Measurements from ENCODE around the gene PARG.
"Not testable (repeated sequence)": the region's sequence is repeated elsewhere in the genome, so short reads cannot be mapped to it uniquely, and the experiment has no call there.

The PARG gene

DNA sequence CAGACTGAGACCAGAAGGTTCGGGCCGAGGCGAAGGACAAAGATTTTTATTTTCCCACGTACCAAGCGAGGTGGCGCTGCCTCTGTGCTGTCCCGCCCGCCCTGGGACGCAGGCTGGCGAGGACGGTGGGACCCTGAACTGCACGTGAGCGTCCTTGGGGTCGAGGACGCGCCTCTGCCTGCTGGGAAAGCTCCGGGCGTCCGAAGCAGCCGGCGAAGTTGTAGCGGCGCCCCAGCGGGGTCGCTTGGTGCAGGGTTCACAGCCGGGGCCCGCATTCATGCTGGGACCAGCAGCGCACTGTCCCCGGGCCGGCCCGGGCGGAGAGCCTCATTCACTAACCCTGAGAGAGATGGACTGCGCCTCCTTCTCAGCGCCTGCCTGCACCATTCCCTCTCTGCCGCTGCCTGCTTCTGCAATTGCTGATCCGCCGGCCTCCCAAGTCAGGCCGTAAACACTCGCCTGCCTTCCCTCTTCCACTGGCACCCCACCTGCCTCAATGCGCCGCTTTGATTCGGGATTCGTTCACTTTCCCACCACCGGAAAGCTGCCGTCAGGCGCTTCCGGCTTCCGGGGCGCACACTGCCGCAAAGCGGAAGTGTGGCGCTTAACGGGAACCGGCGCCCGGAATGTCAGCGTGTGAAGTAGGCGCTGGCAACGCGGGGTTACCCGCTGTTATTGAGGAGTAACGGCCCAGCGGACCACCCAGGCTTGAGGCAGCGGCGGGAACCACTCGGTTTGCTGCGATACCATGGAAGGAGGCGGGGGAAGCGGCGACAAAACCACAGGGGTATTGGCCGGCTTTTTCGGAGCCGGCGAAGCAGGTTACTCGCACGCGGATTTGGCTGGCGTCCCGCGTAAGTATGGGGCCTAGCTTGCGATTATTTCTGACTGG lies at the start of gene PARG, which contains the start of gene TIMM23B:
PARG (minus strand) TSS at position 581 of the 892 bp plus-strand sequence; CDS start at position 279, 302 bp downstream.
TIMM23B (plus strand) TSS at position 607 of the 892 bp plus-strand sequence; CDS start at position 749, 142 bp downstream.
- DNase-seq (ENCODE audit: low read depth): peak; percentile 53
- H3K4me3 ChIP-seq (ENCODE audit: low read depth, low read length): peak within 1 kb of the TSS; percentile 90
- TF ChIP-seq, protein P1, sequence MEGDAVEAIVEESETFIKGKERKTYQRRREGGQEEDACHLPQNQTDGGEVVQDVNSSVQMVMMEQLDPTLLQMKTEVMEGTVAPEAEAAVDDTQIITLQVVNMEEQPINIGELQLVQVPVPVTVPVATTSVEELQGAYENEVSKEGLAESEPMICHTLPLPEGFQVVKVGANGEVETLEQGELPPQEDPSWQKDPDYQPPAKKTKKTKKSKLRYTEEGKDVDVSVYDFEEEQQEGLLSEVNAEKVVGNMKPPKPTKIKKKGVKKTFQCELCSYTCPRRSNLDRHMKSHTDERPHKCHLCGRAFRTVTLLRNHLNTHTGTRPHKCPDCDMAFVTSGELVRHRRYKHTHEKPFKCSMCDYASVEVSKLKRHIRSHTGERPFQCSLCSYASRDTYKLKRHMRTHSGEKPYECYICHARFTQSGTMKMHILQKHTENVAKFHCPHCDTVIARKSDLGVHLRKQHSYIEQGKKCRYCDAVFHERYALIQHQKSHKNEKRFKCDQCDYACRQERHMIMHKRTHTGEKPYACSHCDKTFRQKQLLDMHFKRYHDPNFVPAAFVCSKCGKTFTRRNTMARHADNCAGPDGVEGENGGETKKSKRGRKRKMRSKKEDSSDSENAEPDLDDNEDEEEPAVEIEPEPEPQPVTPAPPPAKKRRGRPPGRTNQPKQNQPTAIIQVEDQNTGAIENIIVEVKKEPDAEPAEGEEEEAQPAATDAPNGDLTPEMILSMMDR (IDR thresholded peaks at IDR 0.05; ENCODE audit: control insufficient read depth, extremely low read depth, insufficient read depth): 0 out of 2 replicates have a peak, but pooled peaks have one; percentile 5

DNA sequence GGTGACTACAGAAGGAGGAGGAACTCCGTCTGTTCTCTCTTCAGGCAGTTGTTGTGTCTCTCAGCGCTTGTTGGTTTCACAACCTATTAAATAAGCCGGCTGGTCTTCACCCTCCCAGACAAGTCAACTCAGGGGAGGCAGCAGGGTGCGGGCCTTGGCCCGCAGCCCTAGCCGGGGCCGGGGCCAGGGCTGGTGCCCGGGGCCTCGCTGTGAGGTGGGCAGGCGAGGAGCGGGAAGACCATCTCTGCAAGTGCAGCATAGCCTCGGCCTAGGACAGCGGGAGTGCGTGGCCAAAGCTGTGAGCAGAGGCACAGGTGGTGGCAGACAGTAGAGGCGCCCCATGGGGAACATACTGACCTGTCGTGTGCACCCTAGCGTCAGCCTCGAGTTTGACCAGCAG lies 46.5 kb upstream of the PARG start, which contains the start of gene AGAP6:
AGAP6 (plus strand) TSS at position 31 of the 400 bp plus-strand sequence; CDS start at position 341, 310 bp downstream.
- H3K4me3 ChIP-seq (ENCODE audit: low read depth, low read length); DNase-seq (ENCODE audit: low read depth): not testable (repeated sequence)

DNA sequence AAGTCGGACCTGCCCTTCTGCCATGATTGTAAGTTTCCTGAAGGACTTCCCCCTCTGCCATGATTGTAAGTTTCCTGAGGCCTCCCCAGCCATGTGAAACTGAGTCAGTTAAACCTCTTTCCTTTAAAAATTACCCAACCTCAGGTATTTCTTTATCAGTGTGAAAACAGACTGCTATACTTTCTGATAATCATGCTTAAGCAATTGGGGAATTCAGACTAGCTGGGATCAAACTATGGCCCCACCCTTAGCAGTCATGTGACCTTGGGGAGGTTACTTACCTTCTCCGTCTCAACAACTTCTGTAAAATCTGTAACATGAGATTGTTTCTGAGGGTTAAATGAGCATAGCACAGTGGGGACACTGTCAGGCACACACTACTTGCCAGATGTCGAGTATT lies 45.4 kb upstream of the PARG start:
- not testable (repeated sequence) for DNase-seq (ENCODE audit: low read depth); H3K4me3 ChIP-seq (ENCODE audit: low read depth, low read length)

DNA sequence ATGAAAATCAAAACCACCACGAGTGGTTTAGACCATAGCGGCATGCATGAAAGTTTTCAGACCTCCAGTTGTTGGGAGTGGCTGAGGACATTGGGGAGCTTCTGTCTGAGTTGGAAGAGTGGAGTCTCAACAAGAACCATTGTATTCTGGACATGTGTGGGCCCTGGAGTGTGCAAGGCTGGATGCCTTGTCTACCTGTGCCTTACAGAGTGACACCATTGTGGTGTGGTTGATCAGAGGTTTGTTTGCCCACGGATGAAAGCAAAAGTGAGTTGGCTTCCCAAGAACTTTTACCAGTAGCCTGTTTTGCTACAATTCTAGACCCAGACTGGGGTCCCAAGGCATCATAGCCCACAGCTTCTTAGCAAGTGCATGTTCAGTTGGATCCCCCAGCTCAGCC lies 35.9 kb upstream of the PARG start:
- not testable (repeated sequence) for H3K4me3 ChIP-seq (ENCODE audit: low read depth, low read length); DNase-seq (ENCODE audit: low read depth)

DNA sequence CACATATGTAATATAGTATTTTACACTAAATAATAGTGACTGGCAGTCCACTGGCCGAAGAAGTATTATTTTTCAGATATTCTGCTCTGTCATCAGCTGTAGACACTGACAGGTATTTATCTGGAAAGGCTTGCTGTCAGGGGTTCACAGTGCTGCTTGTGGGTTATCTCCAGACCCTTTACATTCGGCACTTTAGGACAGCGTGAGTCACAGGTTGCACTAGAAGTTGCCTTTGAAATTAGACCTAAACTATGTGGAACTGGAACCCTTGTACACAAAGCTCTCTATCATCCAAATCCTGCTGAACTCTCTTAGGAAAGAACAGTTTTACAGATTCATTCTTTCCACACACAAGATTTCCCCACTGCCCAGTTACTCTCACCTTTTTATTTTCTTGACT lies 30.3 kb upstream of the PARG start:
- DNase-seq (ENCODE audit: low read depth); H3K4me3 ChIP-seq (ENCODE audit: low read depth, low read length): not testable (repeated sequence)

DNA sequence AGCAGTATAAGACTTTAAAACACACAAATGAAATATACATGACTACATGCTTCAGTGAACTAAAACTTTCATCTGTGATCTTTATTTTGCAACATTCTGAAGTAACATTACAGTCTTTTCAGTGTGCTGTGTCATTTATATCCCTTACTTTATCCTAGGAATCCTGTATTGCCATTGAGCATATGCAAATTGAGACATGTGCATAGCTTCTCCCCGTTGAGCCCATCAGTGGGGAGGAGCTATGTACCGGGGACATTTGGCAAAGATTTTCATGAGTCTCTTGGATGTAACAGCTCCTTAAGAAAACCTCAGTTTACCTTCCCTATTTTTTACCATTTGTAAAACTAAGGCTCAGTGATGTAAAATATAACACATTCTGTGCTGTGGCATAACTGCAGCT lies 29.6 kb upstream of the PARG start:
- H3K4me3 ChIP-seq (ENCODE audit: low read depth, low read length); DNase-seq (ENCODE audit: low read depth): not testable (repeated sequence)

DNA sequence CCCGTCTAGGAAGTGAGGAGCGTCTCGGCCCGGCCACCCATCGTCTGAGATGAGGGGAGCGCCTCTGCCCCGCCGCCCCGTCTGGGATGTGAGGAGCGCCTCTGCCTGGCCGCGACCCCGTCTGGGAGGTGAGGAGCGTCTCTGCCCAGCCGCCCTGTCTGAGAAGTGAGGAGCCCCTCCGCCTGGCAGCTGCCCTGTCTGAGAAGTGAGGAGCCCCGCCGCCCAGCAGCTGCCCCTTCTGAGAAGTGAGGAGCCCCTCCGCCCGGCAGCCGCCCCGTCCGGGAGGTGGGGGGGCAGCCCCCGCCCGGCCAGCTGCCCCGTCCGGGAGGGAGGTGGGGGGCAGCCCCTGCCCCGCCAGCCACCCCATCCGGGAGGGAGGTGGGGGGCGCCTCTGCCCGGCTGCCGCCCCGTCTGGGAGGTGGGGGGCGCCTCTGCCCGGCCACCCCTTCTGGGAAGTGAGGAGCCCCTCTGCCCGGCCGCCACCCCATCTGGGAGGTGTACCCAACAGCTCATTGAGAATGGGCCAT lies 28.6 kb upstream of the PARG start:
- not testable (repeated sequence) for DNase-seq (ENCODE audit: low read depth); H3K4me3 ChIP-seq (ENCODE audit: low read depth, low read length)

DNA sequence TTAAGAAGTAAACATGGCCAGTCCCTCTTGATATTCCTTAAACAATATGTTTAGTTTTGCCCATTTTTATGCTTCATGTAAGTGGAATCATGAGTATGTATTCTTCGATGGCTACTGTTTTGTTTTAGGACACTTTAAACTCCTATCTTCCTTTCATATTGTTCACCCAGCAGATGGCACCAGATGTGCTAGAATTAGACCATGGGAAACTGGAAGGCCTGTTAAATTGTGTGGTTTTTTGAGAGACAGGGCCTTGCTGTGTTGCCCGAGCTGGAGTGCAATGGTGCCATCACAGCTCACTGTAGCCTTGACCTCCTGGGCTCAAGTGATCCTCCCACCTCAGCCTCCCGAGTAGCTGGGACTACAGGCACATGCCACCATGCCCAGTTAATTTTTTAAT lies 11.3 kb upstream of the PARG start:
- not testable (repeated sequence) for DNase-seq (ENCODE audit: low read depth); H3K4me3 ChIP-seq (ENCODE audit: low read depth, low read length)
- TF ChIP-seq, protein P1 (IDR thresholded peaks at IDR 0.05; ENCODE audit: control insufficient read depth, extremely low read depth, insufficient read depth): peak; percentile 43

DNA sequence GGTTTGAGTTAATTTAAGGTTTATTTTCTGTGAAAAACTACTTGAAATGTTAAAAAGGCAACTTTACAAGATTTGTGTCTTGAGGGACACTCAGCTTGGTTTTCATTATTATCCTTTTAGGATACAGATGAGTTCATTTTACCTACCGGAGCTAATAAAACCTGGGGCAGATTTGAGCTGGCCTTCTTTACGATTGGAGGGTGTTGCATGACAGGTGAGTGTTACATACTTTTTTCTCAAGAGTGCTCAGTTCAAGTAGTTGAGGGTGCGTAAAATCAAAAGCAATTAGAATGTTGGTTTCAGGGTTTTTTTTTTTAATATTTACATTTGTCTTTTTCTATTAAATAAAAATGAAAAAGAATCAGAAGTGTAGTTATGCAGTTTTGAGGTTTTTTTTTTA lies 10.2 kb upstream of the PARG start:
- DNase-seq (ENCODE audit: low read depth); H3K4me3 ChIP-seq (ENCODE audit: low read depth, low read length): not testable (repeated sequence)

DNA sequence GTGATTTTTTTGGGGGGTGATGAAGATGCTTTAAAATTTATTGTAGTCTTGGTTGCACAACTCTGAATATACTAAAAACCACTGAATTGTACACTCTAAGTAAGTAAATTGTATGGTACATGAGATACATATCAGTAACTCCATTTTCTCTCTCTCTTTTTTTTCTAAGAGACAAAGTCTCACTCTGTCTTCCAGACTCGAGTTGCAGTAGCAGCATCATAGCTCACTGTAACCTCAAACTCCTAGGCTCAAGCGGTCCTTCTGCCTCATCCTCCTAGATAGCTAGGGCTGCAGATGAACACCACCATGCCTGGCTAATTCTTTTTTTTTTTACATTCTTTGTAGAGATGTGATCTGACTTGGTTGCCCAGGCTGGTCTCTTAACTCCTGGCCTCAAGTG lies 6.9 kb upstream of the PARG start:
- DNase-seq (ENCODE audit: low read depth); H3K4me3 ChIP-seq (ENCODE audit: low read depth, low read length): not testable (repeated sequence)

DNA sequence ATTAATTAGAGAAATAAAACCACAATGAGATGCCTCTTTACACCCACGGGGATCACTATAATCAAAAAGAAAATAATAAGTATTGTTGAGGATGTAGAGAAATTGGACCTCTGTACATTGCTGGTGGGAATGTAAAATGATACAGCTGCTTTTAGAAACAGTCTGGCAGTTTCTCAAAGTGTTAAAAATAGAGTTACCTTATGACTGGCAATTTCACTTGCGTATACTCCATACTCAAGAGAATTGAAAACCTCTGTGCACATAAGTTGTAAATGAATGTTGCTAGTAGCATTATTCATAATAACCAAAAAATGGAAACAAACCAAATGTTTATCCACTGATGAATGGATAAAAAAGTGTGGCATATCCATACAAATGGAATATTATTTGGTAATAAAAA lies 6.3 kb upstream of the PARG start:
- DNase-seq (ENCODE audit: low read depth); H3K4me3 ChIP-seq (ENCODE audit: low read depth, low read length): not testable (repeated sequence)

DNA sequence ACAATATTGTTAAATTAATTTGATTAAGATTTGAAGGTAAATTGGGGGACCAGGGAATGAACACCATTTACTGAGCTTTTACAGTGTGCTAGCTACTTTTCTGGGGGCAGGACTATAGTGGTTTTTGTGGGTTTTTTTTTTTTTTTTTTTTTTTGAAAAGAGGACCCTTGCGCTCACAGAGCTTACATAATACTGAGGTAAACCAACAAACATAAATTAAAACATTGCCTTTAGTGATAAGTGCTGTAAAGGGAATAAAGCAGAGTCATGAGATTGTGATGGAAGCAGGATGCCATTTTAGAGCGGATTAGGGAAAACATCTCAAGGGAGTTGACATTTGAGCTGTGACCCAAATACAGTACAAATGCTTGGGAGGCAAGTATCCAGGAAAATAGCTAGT lies 1.8 kb upstream of the PARG start:
- not testable (repeated sequence) for H3K4me3 ChIP-seq (ENCODE audit: low read depth, low read length)

DNA sequence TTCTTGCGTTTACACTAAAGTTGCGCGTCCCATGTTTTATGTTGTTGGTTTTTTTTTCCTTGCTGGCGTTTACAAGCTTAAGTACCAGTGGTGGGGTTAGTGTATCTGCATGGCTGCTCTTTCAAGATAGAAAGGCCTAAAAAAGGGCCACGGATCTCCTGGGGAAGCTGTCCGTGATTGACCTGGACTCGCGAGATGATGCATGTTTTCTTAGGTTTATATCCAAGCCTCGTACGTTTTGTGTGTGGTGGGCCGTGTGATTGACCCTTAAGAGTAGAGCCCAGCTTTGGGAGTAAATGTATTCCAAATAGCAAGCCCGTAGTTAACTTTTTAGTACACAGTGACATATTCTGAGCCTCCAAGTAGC lies 495 bp upstream of the PARG start:
- peak overlapping the region; percentile 90 for H3K4me3 ChIP-seq (ENCODE audit: low read depth, low read length)
- not testable (repeated sequence) for DNase-seq (ENCODE audit: low read depth)

More for the DNA sequence above, 1.8 kb upstream of the PARG start:
- not testable (repeated sequence) for DNase-seq (ENCODE audit: low read depth)

DNA sequence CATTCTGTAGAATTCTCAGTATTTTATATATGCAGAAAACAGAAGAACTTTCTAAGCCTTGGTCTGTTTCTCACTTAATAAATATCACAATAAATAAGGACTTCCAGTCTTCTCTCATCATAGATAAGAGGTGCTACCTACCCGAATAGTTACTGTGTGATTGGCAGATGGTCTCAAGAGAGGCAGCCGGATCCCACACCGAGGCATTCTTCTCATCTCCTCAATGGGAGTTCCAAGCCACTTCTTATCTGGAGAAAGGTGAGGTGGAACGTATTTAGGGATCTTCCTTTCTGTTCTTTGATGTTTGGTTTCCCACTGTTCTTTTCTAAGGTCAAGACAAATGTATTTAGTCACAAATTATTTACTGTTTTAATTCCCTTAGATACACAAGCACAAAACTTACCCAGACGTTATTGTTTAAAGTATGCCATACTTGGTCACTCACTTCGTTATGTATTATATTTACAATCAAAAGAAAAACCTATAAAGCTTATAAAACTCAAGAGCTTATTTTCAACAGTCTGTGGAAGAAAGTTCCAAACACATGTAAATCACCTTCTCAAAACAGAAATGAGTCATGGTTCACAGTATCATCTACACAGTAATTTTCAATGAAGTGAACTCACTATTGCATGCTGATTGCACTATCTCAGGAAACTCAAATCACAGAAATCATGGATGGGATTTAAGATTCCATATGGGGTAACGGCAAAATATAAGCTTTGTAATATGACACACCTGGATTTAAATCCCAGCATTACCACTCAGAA lies 9.7 kb downstream of the PARG start:
- H3K4me3 ChIP-seq (ENCODE audit: low read depth, low read length); DNase-seq (ENCODE audit: low read depth): not testable (repeated sequence)

DNA sequence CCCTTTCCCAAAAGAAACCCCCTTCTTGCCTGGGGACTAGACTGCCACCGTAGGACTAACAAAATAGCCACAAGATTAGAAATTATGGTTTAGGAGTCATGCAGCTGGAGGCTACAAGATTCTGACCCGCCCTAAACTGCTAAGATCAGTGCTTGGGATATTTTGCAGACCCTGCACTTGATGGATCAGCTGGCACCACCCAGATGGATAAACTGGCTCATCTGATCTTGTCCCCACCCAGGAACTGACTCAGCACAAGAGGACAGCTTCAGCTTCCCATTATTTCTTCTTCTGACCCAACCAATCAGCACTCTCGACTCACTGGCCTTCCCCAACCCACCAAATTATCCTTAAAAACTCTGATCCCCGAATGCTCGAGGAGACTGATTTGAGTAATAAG lies 10.6 kb downstream of the PARG start:
- not testable (repeated sequence) for DNase-seq (ENCODE audit: low read depth); H3K4me3 ChIP-seq (ENCODE audit: low read depth, low read length)

DNA sequence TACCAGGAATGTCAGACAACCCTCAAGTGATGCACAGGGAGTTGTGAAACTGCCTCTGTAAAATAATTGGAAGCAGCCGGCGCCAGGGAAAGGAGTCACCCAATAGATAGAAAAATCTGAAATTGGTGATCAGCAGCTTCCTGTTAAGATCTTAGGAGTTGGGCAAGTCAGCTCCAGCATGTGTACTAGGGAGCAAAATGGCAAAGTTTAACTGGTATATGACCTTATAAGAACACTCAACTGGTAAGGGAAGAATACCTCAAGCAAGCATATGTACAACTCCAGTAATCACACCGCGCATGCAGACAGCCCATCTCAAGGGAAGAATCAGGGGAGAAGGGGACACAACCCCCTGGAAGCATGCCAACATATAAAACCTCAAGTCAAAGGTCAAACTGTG lies 18.3 kb downstream of the PARG start:
- not testable (repeated sequence) for DNase-seq (ENCODE audit: low read depth); H3K4me3 ChIP-seq (ENCODE audit: low read depth, low read length)
